HG03460 (cell line): ENCODE data around the gene MDM2.

Source experiments
- ATAC-seq: cut with Tn5 transposase; IDR thresholded peaks from one replicate; pipeline ENCODE4 v1.9.1; 2021; ENCODE audit not compliant: unreplicated experiment

Gene MDM2

GRCh38 chr12:68807576-68808387 is at the start of gene MDM2:
Gene MDM2 (plus strand): TSS chr12:68808177. CDS start chr12:68808478, 301 bp downstream.
- ATAC-seq, result peak; percentile 66

DNA sequence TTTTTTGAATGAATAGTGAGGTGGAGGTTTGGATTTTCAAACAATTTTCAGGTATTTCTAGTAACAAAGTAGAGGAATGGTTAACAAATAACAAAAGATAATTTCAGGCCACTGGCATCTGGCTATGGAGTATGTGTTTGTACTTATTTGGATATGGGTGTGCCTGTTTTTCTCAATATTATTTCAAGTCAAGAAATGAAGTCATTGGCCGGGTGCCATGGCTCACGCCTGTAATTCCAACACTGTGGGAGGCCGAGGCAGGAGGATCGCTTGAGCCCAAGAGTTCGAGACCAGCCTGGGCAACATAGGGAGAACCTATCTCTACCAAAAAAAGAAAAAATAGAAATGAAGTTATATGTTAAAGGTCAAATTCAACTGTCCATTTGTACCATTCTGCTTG is 48.1 kb upstream of the MDM2 start:
- no peak for ATAC-seq

- no peak for ATAC-seq
Measured at GRCh38 chr12:68760806-68761441, 47.1 kb upstream of the MDM2 start.

DNA sequence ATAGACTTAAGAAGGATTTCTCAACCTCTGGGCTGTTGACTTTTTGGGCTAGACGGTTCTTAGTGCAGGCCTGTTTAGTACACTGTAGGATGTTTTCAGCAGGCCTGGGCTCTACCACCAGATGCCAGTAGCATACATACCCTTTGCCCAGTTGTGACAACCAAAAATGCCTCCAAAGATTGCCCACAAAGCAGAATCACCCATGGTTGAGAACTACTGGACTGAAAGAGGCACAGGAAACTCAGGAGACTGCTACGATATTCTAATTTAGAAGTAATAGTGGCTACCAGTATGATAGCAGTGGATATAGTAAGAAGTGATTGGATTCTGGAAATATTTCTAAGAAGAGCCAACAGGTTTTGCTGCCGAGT is 46.5 kb upstream of the MDM2 start:
- ATAC-seq, result no peak

DNA sequence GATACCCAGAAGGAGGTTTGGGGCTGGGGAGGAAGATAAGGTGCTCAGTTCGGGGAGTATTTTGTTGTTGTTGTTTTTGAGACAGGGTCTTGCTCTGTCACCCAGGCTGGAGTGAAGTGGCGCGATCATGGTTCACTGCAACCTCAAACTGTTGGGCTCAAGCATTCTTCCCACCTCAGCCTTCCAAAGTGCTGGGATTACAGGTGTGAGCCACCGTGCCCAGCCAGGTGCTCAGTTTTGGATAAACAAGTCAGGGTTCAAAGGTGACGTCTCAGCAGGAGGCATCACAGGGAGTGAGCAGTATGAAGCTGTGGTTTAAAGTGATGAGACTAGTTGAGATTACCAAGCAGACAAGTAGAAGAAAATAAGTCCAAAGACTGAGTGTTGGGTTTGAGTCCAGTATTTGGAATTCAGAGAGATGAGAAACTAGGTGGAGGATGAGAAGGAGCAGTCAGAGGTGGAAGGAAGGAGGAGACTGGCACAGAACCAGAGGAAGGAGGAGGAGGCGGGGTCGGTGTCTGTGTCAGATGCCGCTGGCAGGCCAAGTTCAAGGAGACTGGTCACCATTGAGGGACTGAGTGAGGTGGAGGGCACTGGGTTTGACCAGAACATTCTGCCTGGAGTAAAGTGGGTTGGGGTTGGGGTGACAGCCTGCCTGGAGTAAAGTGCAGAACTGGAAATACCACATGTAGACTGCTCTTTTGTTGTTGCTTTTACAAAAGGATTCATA is 45.9 kb upstream of the MDM2 start:
- no peak for ATAC-seq

- no peak for ATAC-seq
Measured at GRCh38 chr12:68762691-68763090, 45.3 kb upstream of the MDM2 start.

DNA sequence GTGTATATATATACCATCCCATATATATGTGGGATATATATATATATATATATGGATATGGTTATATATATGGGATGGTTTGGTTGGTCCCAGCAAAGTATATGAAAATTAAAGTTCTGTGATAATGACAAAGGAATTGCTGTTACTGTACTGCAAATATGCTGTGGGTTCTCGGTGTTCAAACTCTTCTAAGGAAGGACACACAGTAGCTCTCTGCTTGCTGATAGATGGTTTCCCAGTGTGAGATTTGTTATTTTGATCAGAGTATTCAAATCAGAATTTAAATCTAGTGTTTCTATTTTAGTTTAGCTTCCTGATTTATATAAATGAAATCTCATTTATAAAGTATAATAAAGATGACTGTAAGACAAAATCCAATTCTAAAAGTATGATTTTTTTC is 42.3 kb upstream of the MDM2 start:
- ATAC-seq, result no peak

DNA sequence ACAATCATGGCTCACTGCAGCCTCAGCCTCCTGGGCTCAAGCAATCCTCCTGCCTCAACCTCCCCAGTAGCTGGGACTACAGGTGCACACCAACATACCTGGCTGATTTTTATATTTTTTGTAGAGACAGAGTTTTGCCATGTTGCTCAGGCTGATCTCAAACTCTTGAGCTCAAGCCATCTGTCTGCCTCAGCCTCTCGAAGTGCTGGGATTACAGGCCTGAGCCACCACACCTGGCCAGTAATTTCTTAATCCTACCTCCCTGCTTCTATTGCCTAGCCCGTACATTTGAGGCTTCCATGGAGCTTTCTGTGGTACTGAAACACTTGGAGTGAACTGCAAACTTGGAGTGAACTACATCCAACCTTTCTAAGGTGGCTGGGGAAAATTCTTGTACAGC is 41.3 kb upstream of the MDM2 start:
- ATAC-seq, result no peak

- no peak for ATAC-seq
Measured at GRCh38 chr12:68767191-68767590, 40.8 kb upstream of the MDM2 start.

- no peak for ATAC-seq
Measured at GRCh38 chr12:68768431-68768939, 39.5 kb upstream of the MDM2 start.

DNA sequence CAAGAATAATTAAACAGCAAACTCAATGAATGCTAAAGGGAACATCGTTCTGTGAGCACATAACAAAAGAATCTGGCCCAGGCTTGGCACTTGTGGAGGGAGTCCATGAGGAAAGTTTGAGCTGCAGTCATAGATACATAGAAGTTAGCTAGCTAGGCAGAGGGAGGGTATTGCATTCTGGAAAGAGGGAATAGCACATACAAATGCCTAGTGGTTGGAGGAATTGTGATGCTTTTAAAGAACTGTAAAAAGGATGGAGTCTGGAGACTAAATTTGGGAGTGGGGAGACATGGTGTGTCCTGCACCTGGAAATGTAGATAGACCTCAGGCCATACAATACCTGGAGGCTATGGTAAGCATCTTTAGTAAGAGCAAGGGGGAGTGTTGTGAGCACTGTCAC is 38.0 kb upstream of the MDM2 start:
- no peak for ATAC-seq

DNA sequence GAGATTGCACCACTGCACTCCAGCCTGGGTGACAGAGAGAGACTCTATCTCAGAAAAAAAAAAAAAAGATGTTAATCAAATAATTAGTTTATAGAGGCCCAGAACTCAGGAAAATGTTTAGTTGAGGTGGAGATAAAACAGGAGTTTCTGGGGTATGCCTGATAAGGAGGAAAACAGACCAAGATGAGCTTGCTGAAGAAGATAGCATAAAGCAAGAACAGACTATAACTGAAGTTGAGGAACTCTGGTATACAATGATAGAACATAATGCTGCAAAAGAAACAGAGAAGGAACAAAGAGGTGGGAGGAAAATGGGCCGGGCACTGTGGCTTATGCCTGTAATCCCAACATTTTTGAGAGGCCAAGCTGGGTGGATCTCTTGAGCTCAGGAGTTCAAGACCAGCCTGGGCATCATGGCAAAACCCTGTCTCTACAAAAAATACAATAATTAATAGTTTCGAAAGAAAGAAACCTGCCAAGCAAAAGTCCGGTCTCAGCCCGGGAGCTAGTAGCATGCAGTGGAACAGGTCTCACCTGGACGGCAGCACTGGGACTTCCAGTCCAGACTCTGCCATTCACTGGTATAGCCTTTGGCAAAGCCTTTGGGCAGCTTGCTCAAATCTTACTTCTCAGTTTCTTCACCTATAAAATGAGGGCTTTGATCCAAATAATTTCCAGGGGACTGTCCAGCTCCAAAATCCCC is 36.6 kb upstream of the MDM2 start:
- ATAC-seq, result no peak

GRCh38 chr12:68772714-68773113 is 35.3 kb upstream of the MDM2 start:
- ATAC-seq, result no peak

DNA sequence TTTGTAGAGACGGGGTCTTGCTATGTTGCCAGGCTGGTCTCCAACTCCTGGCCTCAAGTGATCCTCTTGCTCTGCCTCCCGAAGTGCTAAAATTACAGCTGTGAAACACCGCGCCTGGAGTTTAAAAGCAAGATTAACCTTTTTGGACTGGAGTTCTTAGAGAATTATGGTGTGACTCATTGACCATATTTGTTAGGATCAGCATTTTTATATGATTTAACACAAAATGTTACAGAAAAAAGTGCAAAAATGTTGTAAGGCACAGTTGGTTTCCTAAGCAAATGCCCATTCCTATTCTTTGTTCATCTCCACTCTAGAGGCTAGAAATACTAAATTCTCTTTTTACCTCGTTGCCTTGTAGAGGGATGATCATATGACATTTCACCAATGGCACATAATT is 34.4 kb upstream of the MDM2 start:
- ATAC-seq, result no peak

DNA sequence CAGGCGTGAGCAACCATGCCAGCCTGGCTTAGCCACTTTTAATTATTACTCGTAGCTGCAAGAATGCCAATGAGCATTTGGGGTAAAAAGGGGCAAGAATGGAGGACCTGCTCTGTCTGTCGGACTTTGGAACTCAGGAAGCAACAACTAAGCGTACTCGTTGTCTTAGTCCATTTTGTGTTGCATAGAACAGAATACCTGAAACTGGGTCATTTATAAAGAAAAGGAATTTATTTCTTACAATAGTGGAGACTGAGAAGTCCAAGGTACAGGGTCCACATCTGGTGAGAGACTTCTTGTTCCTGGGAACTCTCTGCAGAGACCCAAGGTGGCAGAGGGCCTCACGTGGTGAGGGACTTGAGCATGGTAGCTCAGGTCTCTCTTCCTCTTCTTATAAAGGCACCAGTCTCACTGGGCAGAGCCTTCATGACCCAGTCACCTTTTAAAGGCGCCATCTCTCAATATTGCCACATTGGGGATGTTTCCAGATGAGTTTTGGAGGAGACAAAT is 32.8 kb upstream of the MDM2 start:
- ATAC-seq, result no peak

DNA sequence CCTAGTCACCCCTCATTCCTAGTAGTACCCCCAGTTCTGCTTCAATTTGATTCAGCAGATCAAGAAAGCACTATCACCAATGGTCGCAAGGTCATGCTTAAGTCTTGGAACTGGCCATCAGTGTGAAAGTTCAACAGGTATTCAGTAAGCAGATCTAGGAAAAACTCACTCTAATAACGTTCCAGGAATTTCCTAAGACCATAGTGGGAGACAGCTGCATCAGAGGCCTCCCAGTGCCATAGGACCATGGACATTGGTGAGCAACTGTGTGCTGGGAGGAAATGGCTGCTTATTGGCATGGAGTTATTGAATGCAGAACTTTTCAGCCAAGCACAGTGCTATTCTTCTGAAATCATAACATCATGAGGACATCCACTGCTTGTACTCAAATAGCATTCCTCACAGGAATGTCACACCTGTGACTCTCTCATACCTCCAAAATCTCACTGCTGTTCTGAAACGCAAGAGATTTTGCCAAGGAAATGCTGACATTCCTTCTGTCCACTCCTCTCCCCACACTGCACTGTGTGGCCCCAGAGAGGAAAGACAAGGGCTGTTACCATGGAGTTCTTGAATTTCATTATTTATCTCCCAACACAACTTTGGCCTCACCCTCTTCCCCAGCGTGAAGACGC is 30.9 kb upstream of the MDM2 start:
- no peak for ATAC-seq

GRCh38 chr12:68779280-68779679 is 28.7 kb upstream of the MDM2 start:
- ATAC-seq, result no peak

DNA sequence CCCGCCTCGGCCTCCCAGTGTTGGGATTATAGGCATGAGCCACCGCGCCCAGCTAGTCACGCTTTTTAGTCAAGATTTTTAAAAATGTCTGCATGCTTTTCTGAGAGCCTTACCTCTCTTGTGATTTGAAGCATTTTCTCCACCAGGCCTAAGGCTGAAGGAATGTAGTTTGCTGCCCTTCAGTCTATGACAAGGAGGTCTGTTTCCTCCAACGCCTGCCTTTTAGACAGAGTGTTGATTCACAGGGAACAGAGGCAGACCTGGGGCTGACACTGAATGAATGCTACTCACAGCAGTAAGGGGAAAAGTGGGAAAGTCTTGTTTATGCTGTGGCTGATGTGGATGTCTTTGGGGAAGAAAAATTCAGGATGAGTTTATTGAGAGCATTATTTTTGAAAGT is 27.2 kb upstream of the MDM2 start:
- ATAC-seq, result no peak

- ATAC-seq, result no peak
Measured at GRCh38 chr12:68781728-68782127, 26.2 kb upstream of the MDM2 start.

DNA sequence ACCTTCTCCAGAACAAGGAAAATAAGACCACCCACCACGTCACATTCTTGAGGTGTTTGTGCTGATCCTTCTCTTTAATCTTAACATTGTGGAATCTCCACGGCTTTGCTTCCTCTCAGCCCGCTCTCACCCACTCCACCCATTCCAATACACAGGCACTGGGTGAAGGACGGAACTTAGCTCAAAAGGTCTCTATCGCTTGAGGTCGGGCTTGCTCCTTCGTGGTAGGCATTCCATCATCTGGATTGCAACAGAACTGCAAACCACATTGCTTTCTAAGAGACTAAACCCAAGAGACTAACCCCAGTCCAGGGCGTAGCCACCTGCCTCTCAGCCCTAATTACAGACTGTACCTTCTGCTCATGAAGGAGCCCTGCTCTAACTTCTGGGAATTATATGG is 24.0 kb upstream of the MDM2 start:
- ATAC-seq, result no peak

DNA sequence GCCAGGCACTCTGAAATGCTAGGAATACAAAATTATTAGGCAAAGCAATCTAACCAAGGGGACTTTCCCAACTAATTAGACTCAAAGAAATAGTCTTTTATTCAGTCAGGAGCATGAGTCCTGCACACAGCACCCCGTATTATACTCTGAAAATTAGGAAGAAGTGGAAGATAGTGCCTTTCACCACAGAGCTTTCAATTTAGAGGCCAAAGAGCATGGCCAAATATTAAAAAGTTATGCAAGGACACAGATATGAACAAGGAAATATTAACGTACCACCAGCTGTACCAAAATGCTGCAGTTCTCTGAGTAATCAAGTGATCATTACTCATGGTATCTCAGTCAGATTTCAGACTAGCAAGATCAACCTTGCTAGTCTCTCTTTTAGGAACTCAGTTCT is 22.6 kb upstream of the MDM2 start:
- ATAC-seq, result no peak
